KMS-11 (cell line): ENCODE data around the gene MSANTD1.

Experiments
- H2AFZ ChIP-seq: fragments of 200-600 bp; sonication (generic); 2 replicates; pipeline ENCODE4 v1.6.1; 2016; ENCODE audit warnings: antibody characterized with exemption, mixed run types, low read depth
- H3K27ac ChIP-seq: fragments of 200-600 bp; sonication (generic); 2 replicates; pipeline ENCODE4 v1.6.1; 2016; ENCODE audit warnings: mild to moderate bottlenecking, mixed run types
- H3K27me3 ChIP-seq: fragments of 200-600 bp; sonication (generic); 2 replicates; pipeline ENCODE4 v1.6.1; 2017; ENCODE audit warnings: mild to moderate bottlenecking, low read depth, mixed run types, moderate library complexity; ENCODE audit not compliant: insufficient read depth
- H3K36me3 ChIP-seq: fragments of 200-600 bp; sonication (generic); 2 replicates; pipeline ENCODE4 v1.6.1; 2017; ENCODE audit warnings: mild to moderate bottlenecking, mixed run types; ENCODE audit not compliant: insufficient read depth
- H3K4me1 ChIP-seq: fragments of 200-600 bp; sonication (generic); 2 replicates; pipeline ENCODE4 v1.6.1; 2016; ENCODE audit warnings: mild to moderate bottlenecking, low read depth, mixed run types; ENCODE audit not compliant: poor library complexity, severe bottlenecking
- H3K4me2 ChIP-seq: fragments of 200-600 bp; sonication (generic); 2 replicates; pipeline ENCODE4 v1.7.0; 2016; ENCODE audit warnings: mild to moderate bottlenecking, mixed run types
- H3K4me3 ChIP-seq: fragments of 200-600 bp; sonication (generic); IDR thresholded peaks from 2 replicates; pipeline ENCODE4 v1.6.1; 2017; ENCODE audit warnings: low read depth, low read length, mixed read lengths; ENCODE audit not compliant: insufficient read depth
- H3K79me2 ChIP-seq: fragments of 200-600 bp; sonication (generic); 2 replicates; pipeline ENCODE4 v1.6.1; 2016; ENCODE audit warnings: low read depth, mixed run types; ENCODE audit not compliant: insufficient read depth
- H3K9ac ChIP-seq: fragments of 200-600 bp; sonication (generic); 2 replicates; pipeline ENCODE4 v1.6.1; 2016; ENCODE audit warnings: mild to moderate bottlenecking, mixed run types
- H4K20me1 ChIP-seq: fragments of 200-600 bp; sonication (generic); 2 replicates; pipeline ENCODE4 v1.6.1; 2016; ENCODE audit warnings: mild to moderate bottlenecking, mixed run types; ENCODE audit not compliant: insufficient read depth
- TF ChIP-seq, protein P1 (sequence below): fragments of 200-600 bp; sonication (generic); conservative IDR thresholded peaks from 2 replicates; pipeline ENCODE4 v1.6.1; 2017; ENCODE audit warnings: low read depth, mild to moderate bottlenecking, antibody characterized with exemption, low read length, moderate library complexity, mixed read lengths

Gene MSANTD1

DNA sequence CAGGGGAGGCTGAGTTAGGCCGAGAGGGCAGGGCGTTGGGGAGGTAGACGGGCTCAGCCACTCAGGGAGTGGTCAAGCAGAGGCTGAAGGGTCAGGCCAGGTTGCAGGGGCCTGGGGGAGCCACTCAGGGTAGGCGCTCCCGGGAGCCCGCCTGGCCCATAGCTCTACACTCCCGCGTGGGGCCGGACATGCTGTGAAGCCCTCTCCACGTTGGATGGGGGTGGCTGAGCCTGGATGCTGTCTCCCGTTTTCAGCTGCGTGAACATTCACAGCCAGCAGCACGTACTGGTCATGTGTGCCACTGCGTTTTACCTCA, 14.0 kb upstream of the MSANTD1 start:
- H3K27me3 ChIP-seq: no peaks in the 10 kb centered on the region
- no peak overlapping the region for H3K27ac ChIP-seq
- TF ChIP-seq, protein P1, sequence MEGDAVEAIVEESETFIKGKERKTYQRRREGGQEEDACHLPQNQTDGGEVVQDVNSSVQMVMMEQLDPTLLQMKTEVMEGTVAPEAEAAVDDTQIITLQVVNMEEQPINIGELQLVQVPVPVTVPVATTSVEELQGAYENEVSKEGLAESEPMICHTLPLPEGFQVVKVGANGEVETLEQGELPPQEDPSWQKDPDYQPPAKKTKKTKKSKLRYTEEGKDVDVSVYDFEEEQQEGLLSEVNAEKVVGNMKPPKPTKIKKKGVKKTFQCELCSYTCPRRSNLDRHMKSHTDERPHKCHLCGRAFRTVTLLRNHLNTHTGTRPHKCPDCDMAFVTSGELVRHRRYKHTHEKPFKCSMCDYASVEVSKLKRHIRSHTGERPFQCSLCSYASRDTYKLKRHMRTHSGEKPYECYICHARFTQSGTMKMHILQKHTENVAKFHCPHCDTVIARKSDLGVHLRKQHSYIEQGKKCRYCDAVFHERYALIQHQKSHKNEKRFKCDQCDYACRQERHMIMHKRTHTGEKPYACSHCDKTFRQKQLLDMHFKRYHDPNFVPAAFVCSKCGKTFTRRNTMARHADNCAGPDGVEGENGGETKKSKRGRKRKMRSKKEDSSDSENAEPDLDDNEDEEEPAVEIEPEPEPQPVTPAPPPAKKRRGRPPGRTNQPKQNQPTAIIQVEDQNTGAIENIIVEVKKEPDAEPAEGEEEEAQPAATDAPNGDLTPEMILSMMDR: no peak
- no peaks in the 10 kb centered on the region for H3K79me2 ChIP-seq
- H3K4me3 ChIP-seq: no peak overlapping the region
- no peak overlapping the region for H3K4me2 ChIP-seq
- H2AFZ ChIP-seq: no peak overlapping the region
- H3K9ac ChIP-seq: no peak overlapping the region
- peaks cover 27% of the 10 kb centered on the region for H3K4me1 ChIP-seq
- no peaks in the 10 kb centered on the region for H3K36me3 ChIP-seq
- H4K20me1 ChIP-seq: no peaks in the 10 kb centered on the region

DNA sequence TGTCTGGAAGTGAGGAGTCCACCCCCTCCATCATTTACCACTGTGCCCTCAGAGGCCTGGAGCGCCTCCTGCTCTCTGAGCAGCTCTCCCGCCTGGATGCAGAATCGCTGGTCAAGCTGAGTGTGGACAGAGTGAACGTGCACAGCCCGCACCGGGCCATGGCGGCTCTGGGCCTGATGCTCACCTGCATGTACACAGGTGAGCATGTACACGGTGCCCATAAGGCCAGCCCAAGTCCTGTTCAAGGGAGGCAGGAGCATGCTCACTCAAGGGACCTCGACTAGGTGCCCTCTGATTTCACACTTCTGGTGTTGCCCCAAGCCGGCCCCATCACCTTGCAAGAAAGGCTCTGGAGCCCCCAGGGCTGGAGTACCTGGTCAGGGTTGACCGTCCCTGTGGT, 13.4 kb upstream of the MSANTD1 start:
- no peaks in the 10 kb centered on the region for H4K20me1 ChIP-seq
- H3K9ac ChIP-seq: no peak overlapping the region
- H3K4me1 ChIP-seq: peaks cover 33% of the 10 kb centered on the region
- H3K27ac ChIP-seq: no peak overlapping the region
- no peaks in the 10 kb centered on the region for H3K36me3 ChIP-seq
- no peak overlapping the region for H3K4me3 ChIP-seq
- no peaks in the 10 kb centered on the region for H3K79me2 ChIP-seq
- TF ChIP-seq, protein P1: no peak
- H2AFZ ChIP-seq: no peak overlapping the region
- no peak overlapping the region for H3K4me2 ChIP-seq
- H3K27me3 ChIP-seq: no peaks in the 10 kb centered on the region

DNA sequence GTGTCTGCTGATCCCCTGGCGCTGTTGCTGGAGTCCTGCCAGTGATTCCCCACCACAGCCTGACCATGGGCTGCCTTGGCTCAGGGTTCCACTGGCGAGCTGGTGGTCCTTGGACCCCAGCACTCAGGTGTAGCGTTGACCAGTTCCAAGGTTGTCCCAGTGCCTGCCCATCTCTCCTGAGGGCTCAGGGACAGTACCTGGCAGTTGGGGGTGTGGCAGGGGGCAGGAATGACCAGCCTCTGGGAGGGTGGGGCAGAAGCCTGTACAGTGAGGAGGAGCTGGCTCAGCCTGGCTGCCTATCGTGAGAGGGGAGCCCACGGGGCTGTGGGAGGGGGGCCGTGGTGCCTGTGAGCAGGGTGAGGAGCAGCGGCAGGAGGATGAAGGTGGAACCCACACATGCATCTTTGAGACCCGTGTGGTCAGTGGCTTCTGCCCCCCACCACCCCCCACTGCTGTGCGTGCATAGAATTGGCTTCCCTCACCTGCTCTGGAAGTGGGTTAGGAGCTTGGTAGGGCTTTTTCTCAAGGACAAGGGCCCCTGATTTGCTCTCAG, 12.6 kb upstream of the MSANTD1 start:
- Histone ChIP-seq H3K4me3 (no peak overlapping the region), H3K4me2 (no peak overlapping the region), H3K36me3 (no peaks in the 10 kb centered on the region), H3K4me1 (peaks cover 36% of the 10 kb centered on the region), H3K9ac (no peak overlapping the region), H2AFZ (no peak overlapping the region), H3K27me3 (no peaks in the 10 kb centered on the region), H4K20me1 (no peaks in the 10 kb centered on the region), H3K79me2 (no peaks in the 10 kb centered on the region), H3K27ac (no peak overlapping the region)
- TF ChIP-seq, protein P1: no peak

DNA sequence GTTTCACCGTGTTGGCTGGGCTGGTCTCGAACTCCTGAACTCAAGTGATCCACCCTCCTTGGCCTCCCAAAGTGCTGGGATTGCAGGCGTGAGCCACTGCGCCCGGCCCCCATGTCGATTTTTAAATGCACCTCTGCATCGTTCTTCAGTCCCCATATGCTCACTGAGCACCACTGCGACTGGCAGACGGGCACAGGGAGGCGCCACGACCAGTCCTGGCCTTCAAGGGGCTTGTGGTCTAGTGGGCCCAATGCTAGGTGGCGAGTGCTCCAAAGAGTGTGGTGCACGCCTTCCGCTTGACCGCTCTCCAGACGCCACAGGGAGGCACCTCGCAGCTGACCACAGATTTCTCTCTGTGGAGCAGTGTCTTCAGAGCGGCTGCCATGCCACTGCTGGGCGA, 11.7 kb upstream of the MSANTD1 start:
- no peaks in the 10 kb centered on the region for H3K79me2 ChIP-seq
- no peaks in the 10 kb centered on the region for H3K36me3 ChIP-seq
- H2AFZ ChIP-seq: no peak overlapping the region
- H3K27me3 ChIP-seq: no peaks in the 10 kb centered on the region
- no peak overlapping the region for H3K4me3 ChIP-seq
- H3K27ac ChIP-seq: peak overlapping the region; percentile 96
- H4K20me1 ChIP-seq: no peaks in the 10 kb centered on the region
- no peak overlapping the region for H3K9ac ChIP-seq
- H3K4me2 ChIP-seq: peak overlapping the region; percentile 91; the same call in 1 of the 2 replicates
- H3K4me1 ChIP-seq: peaks cover 36% of the 10 kb centered on the region
- TF ChIP-seq, protein P1: no peak
